GM04503 (cell line): ENCODE results near the gene HTT-AS.
"Not testable (repeated sequence)": the region's sequence is repeated elsewhere in the genome, so short reads cannot be mapped to it uniquely, and the experiment has no call there.

Source experiments
- DNase-seq: peaks from one replicate; pipeline ENCODE4 v3.0.0-alpha.2; 2012; ENCODE audit warnings: low read depth

HTT-AS gene

DNA sequence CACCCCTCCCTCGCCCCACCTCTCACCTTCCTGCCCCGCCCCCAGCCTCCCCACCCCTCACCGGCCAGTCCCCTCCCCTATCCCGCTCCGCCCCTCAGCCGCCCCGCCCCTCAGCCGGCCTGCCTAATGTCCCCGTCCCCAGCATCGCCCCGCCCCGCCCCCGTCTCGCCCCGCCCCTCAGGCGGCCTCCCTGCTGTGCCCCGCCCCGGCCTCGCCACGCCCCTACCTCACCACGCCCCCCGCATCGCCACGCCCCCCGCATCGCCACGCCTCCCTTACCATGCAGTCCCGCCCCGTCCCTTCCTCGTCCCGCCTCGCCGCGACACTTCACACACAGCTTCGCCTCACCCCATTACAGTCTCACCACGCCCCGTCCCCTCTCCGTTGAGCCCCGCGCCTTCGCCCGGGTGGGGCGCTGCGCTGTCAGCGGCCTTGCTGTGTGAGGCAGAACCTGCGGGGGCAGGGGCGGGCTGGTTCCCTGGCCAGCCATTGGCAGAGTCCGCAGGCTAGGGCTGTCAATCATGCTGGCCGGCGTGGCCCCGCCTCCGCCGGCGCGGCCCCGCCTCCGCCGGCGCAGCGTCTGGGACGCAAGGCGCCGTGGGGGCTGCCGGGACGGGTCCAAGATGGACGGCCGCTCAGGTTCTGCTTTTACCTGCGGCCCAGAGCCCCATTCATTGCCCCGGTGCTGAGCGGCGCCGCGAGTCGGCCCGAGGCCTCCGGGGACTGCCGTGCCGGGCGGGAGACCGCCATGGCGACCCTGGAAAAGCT, at the start of gene HTT-AS, which contains the start of gene HTT:
Gene HTT-AS, minus strand, starts transcription at position 461 of the 768 bp plus-strand sequence.
Gene HTT, plus strand, starts transcription at position 604 of the 768 bp plus-strand sequence. Its CDS starts 145 bp downstream, at position 749.
- DNase-seq = peak; percentile 60

DNA sequence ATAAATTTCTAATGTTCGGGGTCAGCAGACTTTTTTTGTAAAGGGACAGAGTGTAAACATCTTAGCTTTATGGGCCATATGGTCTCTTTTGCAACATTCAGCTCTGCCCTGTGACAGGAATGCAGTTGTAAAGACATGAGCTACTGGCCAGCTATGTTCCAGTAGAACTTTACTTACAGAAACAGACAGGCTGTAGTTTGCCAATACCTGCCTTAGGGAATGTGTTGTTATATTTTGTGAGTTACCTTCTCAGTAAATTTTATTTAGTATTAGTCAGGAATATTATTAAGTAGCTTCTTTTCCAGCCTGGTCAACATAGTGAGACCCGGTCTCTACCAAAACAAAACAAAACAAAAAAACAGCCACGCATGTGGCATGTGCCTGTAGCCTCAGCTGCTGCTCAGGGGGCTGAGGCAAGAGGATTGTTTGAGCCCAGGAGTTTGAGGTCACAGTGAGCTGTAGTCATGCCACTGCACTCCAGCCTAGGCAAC, 48.9 kb upstream of the HTT-AS start:
- no peak for DNase-seq

DNA sequence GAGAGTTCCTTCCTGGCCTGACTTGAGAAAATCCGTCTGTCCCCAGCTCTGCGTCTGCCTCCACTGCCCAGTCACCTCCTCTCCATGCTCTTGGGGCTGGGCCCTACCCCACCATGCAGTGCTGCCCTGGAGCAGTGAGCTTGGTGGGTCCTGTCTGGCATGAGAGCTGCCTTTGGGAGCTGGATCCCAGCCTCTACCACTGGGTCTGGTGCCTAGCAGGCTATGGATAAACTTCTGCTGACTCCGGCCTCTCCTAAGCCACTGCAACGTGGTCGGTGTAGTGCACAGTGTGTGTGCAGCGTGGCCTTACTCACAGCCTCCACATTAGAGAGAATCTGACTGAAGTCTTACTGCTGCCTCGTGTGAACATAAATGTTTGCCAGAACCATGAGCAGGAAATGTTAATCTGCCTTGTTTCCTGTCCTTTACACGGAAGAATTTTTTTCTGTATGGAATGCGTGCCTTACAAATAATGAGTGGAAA, 47.8 kb upstream of the HTT-AS start:
- DNase-seq = peak; percentile 59

DNA sequence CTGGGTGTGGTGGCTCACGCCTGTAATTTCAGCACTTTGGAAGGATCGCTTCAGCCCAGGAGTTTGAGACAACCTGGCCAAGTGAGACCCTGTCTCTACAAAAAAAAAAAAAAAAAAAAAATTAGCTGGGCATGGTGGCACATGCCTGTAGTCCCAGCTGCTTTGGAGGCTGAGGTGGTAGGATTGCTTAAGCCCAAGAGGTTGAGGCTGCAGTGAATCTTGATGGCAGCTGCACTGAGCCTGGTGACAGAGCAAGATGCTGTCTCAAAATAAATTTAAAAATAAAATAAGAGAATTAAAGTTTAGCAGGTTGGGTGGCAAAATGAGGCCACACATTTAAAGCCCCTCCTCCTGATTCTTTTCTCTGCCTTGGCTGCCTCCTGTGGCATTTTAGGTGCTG, 47.3 kb upstream of the HTT-AS start:
- no peak for DNase-seq

DNA sequence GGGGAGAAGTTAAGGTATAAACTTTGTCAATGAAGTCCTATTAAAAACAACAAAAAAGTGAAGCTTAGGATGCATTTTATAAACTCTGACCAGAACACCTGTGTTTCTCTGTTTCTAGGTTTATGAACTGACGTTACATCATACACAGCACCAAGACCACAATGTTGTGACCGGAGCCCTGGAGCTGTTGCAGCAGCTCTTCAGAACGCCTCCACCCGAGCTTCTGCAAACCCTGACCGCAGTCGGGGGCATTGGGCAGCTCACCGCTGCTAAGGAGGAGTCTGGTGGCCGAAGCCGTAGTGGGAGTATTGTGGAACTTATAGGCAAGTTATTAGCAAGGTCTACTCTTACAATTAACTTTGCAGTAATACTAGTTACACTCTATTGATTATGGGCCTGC, 46.8 kb upstream of the HTT-AS start:
- no peak for DNase-seq

DNA sequence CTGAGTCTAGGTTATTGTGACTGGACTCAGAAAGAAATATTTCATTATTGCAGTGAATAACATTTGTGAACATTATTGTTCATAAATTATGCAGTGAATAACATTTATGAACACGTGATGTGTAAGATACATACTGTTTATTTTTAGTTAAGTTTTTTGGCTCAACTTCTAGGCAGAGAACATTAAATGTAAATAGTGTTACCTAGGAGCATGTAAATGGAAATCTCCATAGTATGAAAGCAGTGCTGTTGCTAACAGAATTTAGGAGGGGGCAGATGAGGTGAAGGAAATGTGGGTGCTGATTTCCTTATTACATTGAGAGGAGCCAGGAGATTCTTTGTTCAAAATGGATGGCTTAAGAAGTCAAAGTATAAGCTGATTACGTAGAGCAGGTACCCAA, 45.1 kb upstream of the HTT-AS start:
- DNase-seq = no peak

DNA sequence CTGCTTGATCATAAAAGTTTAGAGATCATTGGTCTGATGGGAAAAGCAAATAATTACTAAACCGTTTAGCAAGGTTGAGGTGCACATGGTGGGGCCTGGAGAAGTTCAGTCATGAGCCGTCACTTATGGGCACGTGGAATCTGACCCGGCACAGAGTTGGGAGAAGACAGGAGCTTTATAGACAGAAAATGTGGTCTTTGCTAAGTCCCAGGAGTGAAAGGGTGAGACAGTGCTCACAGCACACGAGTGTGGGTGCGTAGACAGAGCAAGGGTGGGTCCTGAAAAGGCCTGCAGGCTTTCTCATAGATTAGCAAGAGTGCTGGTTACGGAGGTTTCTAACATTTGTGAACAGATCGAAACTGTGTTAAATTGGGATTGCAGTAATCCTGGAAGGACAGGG, 44.0 kb upstream of the HTT-AS start:
- DNase-seq = no peak

DNA sequence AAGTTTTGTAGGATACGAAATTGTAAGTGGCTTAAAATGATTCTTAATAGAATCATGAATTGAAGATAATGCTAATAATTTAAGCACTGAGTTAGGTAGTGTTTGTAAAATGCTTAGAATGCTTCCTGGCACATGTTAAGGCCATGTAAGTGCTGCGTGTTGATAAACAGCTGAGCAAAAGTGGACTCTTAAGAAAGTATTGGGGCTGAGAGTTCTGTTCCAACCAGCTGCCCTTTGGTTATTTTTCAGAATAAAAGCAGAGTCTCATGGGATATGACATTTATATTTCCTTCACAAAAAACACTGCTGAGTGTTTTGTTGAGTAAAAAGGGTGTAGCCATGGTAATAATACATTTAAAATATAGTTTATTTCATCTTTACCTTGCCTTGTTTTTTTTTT, 42.6 kb upstream of the HTT-AS start:
- DNase-seq = no peak

DNA sequence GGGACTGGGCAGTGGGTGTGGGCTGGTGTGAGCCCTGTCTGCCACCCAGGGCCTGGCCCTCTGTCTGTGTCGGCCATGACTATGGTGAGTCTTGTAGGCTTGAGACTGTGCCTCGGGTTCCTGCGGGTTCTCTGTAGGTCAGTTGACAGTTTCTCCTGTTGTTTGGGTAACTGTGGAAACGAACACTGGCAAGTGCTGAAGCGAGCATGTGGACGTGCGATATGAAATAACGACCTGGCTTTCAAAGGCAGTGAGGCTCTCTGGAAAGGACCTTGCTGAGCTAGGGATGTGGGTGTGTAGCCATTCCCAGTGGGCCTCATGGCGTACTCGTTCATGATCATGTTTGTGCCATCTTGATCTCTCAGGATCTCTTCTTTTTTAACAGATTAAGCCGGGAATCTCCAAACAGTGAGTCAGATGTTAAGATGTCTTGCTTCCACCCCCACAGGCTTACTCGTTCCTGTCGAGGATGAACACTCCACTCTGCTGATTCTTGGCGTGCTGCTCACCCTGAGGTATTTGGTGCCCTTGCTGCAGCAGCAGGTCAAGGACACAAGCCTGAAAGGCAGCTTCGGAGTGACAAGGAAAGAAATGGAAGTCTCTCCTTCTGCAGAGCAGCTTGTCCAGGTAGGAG, 41.4 kb upstream of the HTT-AS start:
- no peak for DNase-seq

DNA sequence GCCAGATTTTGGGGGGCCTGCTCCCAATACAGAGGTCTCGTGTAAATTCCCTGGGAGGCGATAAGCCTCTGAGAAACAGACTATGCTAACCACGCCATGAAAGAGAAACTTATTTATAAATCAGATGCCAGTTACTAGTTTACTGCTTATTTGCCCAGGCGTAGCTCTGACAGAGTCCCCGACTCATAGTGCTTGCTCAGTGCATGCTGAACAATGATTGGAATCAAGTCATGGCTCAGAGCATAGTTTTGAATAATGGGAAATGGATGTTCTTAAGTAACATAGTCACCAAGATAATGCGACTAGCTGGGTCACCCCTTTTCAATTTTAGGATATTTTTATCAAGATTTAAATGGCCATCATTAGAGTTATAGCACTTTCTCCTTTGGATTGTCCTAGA, 40.0 kb upstream of the HTT-AS start:
- DNase-seq = no peak

DNA sequence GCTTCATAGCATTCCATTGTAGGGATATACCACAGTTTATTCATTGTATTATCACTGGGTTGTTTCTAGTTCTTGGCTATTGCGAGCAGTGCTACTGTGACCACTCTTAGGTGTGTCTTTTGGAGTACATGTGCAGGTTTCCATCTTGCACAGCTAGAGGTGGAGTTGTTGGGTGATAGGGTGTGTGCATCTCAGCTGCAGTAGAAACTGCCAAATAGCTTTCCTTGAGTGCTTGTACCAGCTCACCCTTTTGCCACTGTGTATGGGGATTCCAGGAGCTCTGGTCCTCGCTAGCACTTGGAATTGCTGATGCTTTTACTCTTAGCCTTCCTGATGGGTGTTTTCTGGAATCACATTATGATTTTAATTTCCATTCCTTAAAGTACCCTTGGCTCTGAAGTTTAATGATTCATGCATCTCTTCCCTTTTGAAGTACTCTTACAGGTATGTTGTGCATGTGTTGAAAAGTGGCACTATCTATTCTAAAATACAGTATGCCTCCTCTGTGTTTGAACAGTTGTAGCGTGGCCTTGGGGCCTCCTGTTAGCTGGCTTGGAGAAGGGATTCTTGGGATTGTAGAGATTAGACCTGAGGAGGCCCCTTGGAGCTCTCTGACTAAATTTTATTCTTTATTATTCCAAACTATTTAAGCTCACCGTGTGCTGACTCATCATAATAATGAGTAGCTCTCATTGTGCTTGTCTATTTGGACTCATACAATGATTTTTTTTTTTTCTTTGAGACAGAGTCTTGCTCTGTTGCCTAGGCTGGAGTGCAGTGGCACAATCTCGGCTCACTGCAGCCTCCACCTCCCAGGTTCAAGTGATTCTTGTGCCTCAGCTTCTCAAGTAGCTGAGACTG, 38.5 kb upstream of the HTT-AS start:
- DNase-seq = no peak

DNA sequence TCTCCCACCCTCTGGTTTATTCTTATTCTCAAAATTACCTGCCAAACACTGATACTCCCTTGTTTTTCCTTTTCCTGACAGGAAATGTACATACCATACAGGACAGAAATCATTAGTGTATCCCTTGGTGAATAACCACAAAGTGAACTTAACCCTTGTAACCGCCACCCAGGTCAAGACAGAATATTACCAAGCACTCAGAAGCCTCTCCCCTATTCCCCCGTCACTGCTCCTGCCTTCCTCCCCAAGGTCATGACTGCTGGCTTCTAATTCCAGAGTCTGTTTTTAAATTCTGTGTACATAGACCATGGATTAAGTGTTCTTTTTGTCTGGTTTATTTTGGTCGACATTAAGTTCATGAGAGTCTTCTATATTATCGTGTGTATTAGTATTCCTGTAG, 37.9 kb upstream of the HTT-AS start:
- no peak for DNase-seq

DNA sequence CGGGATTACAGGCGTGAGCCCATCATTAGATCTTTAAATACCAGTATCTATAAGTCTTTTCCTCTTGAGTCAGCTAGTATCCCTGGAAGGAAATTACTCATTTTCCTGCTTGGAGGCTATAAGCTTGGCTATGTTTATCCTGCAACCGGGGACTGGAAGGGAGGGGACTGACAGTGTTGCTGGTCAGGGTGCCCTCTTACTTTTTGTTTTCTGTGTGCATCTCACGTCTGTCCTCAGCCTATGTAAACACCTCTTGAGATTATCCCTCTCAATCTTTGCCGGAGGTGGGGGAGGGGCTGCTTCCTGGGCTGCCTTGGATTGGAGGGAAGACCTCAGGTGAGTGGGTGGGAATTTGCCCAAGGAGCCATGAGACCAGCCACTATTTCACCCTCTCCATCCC, 37.1 kb upstream of the HTT-AS start:
- DNase-seq = no peak

DNA sequence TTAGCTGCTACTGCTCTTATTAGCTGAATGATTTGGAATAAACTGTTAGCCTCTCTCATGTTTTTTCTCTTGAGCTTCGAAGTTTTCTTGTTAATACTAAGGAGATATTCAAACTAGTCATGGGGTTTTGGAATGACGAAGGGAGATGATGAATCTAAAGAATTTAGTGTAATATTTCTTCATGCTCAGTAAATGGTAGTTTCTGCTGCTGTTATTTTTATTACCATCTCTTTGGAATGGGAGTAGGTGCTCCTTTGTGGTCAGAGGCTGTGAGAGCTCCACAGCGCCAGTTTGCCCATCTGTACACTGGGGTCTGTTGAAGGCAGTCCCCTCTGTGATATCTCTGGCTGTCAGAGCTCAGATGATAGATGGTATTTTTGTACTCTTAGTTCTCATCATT, 33.9 kb upstream of the HTT-AS start:
- no peak for DNase-seq

DNA sequence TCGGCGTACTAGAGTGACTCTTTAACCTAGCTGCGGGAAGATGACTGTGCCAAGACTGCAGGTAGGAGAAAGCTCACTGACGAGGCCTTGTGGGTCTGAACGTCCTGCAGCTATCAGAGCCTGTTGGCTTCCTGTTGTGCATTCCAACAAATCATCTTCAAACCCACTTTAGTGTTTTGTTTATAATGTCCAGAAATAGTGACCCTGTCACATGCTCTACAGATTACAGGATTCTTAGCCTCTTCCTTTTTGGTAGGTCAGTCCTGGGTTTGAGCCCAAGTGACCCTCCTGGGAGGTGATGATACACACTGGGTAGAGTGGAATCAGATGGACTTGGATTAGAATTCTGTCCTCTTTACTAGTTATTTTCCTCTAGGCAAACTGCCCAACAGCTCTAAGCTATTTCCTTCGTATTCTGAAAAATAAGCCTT, 33.4 kb upstream of the HTT-AS start:
- peak; percentile 52 for DNase-seq

DNA sequence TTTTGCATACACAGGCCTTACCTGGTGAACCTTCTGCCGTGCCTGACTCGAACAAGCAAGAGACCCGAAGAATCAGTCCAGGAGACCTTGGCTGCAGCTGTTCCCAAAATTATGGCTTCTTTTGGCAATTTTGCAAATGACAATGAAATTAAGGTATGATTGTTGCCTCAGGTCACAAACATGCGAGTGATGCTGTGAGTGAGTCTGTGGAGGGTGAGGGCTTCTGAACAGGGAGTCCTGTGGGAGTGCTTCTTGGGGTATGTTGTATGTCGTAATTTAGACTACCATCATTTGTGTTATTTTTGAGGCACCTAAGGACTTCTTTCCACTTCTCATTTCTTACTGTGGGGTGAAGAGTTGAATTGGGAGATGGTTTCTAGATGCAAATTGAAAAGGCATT, 32.9 kb upstream of the HTT-AS start:
- no peak for DNase-seq

DNA sequence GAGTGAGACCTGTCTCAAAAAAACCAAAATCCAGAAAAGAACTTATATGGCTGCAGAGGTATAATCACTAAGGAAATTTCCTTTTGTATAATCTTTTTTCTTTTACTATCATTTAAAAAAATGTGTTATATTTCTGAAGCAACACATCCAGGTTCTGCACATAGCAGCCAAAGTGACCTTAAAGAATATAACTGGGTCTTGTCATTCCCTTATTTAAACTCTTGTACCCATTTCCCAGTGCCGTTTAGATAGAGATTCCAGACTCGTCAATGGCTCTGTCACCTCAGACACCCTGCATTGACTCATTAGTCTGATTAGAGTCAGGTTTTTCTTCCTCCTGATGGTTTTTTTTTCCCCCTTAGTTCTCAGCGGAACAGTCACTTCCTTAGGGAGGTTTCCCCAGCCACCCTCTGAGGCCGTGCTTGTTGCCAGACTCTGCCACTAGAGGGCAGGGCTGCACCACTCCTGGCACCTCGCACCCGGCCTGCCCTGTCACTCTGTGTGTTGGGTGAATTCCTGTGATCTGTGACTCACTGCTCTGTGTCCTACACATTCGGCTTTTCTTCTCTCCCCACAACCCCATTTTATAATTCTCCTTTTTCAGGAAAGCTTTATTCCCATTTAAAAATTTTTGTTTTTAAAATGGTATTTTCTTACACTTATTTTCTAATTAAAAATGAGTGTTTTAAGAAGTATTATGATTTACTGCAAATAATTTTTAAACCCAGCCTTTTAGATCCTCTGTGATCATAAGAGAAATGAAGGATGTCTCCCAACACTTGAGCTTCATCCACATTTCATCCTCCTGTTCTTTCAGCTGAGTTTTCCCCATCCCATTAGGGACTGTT, 32.2 kb upstream of the HTT-AS start:
- DNase-seq = peak; percentile 52

DNA sequence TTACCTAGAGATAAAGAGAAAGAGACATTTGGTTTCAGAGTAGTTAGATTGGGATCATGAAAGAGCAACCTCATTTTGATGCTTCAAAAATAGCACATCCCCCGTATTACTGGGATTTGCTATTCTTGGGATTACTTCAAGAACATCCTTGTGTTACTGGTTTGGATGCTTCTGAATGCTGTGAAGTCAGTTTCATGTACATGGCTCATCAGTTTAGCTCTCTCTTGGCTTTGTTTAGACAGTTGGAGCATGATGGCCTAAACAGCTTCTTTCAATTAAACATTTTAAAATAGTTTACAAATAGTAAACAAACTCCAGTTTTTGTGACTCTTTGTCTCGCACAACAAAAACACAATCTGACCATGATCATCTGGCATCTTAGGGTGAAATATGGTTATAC, 24.0 kb upstream of the HTT-AS start:
- DNase-seq = no peak

DNA sequence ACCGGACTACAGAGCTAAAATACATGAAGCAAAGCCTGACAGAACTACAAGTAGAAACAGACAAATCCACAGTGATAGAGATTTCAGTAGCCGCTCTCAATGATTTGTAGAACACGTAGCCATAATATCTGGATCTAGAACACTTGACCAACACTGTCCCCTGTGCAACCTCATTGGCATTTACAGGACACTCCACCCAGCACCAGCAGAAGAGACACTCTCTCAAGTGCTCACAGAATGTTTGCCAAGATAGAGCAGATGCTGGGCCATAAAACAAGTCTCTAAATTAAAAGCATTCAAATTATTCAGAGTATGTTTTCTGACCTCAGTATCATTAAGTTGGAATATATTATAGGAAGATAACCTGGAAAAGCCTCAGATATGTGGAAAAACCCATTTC, 21.9 kb upstream of the HTT-AS start:
- no peak for DNase-seq

DNA sequence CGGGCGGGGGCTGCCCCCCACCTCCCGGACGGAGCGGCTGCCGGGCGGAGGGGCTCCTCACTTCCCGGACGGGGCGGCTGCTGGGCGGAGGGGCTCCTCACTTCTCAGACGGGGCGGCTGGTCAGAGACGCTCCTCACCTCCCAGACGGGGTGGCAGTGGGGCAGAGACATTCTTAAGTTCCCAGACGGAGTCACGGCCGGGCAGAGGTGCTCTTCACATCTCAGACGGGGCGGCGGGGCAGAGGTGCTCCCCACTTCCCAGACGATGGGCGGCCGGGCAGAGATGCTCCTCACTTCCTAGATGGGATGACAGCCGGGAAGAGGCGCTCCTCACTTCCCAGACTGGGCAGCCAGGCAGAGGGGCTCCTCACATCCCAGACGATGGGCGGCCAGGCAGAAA, 20.4 kb upstream of the HTT-AS start:
- DNase-seq = not testable (repeated sequence)

DNA sequence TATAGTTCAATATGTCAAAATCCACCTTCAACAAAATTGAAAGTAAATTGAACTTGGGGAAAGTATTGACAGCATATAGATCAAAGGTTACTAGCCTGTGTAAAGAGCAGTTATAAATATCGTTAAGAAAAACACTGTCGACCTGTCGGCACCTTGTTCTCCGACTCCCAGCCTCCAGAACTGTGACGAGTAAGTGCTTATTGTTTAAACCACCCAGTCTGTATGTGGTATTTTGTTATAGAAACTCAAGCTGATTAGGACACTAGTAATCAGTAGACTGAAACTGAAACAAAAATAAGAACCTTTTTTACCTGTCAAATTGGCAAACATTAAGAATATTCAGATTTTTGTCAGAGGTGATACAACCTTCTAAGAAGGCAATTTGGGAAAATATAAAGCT, 17.1 kb upstream of the HTT-AS start:
- no peak for DNase-seq
